Uterus (tissue), 2 donors: ENCODE data around the gene MAP3K8.

Source experiments
- POLR2A ChIP-seq, 2 donors: fragments of 450-650 bp; IDR thresholded peaks; one replicate each; pipeline ENCODE4 v1.6.1; 2016; ENCODE audit warnings: antibody characterized with exemption in 2 of 2, mild to moderate bottlenecking in 1 of 2, moderate library complexity in 1 of 2
- TF ChIP-seq, protein P1 (sequence below), 4 experiments: fragments of 200-600 bp in 2 of 4; fragments of 450-650 bp in 2 of 4; sonication (generic) in 2 of 4; IDR thresholded peaks; one replicate each; pipeline ENCODE4 v1.5.1; 2016 to 2019; ENCODE audit warnings: antibody characterized with exemption in 4 of 4, mild to moderate bottlenecking in 2 of 4, moderate library complexity in 1 of 4

DNA sequence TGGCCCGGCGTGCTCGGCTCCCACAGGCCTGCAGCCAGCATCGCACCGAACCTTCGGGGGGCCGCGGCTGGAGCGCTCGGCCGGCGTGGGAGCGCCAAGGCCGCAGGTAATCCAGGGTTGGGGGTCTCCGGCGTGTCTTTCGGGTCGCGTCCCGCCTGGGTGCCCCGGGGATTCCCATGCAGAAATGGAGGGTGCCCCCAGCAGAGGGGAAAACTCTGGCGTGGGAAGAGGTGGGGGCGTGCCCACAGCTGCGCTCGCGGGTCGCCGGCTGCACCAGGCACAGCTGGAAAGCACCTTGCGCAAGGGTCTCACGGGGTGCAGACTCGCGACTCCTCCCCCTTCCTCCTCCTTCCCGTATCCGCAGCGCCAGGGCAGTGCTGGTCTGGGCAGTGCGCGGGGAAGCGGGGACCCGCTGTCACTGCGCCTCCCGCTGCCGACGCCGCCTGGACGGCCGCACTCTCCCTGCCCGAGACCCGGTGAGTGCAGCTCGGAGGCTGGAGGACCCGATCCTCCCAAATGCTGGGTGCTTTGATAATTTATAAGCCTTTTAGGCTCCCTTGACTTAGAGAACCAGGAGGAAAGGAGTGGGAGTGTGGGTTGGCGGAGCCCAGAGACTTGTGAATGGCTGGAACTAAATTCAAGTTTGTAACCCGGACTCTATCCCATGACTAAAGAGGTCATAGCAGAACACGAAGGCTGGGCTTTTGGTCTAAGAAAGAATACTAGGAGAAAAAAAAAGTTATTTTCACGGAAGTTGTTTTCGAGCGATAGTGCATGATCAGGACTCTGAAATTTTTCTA is 489 bp downstream of the MAP3K8 start:
- TF ChIP-seq, protein P1, sequence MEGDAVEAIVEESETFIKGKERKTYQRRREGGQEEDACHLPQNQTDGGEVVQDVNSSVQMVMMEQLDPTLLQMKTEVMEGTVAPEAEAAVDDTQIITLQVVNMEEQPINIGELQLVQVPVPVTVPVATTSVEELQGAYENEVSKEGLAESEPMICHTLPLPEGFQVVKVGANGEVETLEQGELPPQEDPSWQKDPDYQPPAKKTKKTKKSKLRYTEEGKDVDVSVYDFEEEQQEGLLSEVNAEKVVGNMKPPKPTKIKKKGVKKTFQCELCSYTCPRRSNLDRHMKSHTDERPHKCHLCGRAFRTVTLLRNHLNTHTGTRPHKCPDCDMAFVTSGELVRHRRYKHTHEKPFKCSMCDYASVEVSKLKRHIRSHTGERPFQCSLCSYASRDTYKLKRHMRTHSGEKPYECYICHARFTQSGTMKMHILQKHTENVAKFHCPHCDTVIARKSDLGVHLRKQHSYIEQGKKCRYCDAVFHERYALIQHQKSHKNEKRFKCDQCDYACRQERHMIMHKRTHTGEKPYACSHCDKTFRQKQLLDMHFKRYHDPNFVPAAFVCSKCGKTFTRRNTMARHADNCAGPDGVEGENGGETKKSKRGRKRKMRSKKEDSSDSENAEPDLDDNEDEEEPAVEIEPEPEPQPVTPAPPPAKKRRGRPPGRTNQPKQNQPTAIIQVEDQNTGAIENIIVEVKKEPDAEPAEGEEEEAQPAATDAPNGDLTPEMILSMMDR (IDR thresholded peaks at IDR 0.05), result peak in 2 of 4 experiments; percentile 0 to 14
- TF ChIP-seq POLR2A (IDR thresholded peaks at IDR 0.05), result peak; percentile 82 to 83
